Bladder microvascular endothelial cell (primary cell): ENCODE measurements around the gene BID. TPM values are rescaled to one million over a fixed set of nuclear protein-coding genes. Genes with fewer than 3 reads are reported as not detected.

ENCODE experiments used
- total RNA-seq: library from RNA; depleted of rRNA; stranded (reverse); fragments of >200 nt; gene quantifications from 2 replicates; pipeline ENCODE4 v1.2.3, GENCODE V29; 2014

The BID gene
- total RNA-seq, result 50.2 and 83.8 TPM in 2 replicates

GRCh38 chr22:17774206-17774925 lies at the start of gene BID:
Gene BID (minus strand): TSS chr22:17774469. CDS start chr22:17750116, 24,353 bp downstream.

Other genes starting within 250 kb of the BID start
- gene SLC25A18, start 211.0 kb downstream of the BID start, total RNA-seq, result not detected in 2 replicates
- gene ATP6V1E1, start 145.7 kb downstream of the BID start, total RNA-seq, result 98.8 and 138 TPM in 2 replicates
- gene BCL2L13, start 135.7 kb downstream of the BID start, total RNA-seq, result 26.2 and 45.6 TPM in 2 replicates